K562 (cell line): ENCODE data around the gene MRGPRE. TPM values are rescaled to one million over a fixed set of nuclear protein-coding genes. Genes with fewer than 3 reads are reported as not detected.

ENCODE experiments used
- polyA plus RNA-seq, 8 experiments: library from polyadenylated mRNA; depleted of rRNA in 4 of 8; stranded (reverse) in 5 of 8; unstranded in 3 of 8; fragments of >200 nt; fragmentation: Nextera tagmentation in 2 of 8; fragmentation: Illumina TruSeq in 1 of 8; extraction: Ambion mirVana in 2 of 8; extraction: Trizol in 1 of 8; gene quantifications; 2 replicates each; pipeline versions ENCODE4 v1.2.1 to v1.2.3, GENCODE V29; 2011 to 2014; ENCODE audit warnings: inconsistent platforms in 1 of 8, missing spikeins in 1 of 8
- total RNA-seq, 7 experiments: library from RNA; depleted of rRNA in 6 of 7; stranded (reverse); fragments of >200 nt in 6 of 7; fragmentation: Illumina TruSeq in 2 of 7; extraction: Trizol in 2 of 7; gene quantifications; 2 replicates each; pipeline versions ENCODE4 v1.2.1 to v1.2.3, GENCODE V29; 2011 to 2021; ENCODE audit warnings: low replicate concordance in 1 of 7
- TF ChIP-seq, protein P1 (sequence below), 2 experiments: fragments of 450-650 bp; formaldehyde crosslinking in 1 of 2; IDR thresholded peaks; 2 replicates each; pipeline versions ENCODE4 v1.4.0 to v1.6.1; 2014 to 2020; ENCODE audit warnings: mild to moderate bottlenecking in 2 of 2, borderline replicate concordance in 1 of 2, low read depth in 1 of 2

The MRGPRE gene
- total and polyA plus RNA-seq, 9 of the 15 experiments (the other 6 are each of a cell fraction or from before 2014, with no cell fraction given), result not detected

- TF ChIP-seq, protein P1, sequence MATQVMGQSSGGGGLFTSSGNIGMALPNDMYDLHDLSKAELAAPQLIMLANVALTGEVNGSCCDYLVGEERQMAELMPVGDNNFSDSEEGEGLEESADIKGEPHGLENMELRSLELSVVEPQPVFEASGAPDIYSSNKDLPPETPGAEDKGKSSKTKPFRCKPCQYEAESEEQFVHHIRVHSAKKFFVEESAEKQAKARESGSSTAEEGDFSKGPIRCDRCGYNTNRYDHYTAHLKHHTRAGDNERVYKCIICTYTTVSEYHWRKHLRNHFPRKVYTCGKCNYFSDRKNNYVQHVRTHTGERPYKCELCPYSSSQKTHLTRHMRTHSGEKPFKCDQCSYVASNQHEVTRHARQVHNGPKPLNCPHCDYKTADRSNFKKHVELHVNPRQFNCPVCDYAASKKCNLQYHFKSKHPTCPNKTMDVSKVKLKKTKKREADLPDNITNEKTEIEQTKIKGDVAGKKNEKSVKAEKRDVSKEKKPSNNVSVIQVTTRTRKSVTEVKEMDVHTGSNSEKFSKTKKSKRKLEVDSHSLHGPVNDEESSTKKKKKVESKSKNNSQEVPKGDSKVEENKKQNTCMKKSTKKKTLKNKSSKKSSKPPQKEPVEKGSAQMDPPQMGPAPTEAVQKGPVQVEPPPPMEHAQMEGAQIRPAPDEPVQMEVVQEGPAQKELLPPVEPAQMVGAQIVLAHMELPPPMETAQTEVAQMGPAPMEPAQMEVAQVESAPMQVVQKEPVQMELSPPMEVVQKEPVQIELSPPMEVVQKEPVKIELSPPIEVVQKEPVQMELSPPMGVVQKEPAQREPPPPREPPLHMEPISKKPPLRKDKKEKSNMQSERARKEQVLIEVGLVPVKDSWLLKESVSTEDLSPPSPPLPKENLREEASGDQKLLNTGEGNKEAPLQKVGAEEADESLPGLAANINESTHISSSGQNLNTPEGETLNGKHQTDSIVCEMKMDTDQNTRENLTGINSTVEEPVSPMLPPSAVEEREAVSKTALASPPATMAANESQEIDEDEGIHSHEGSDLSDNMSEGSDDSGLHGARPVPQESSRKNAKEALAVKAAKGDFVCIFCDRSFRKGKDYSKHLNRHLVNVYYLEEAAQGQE (IDR thresholded peaks at IDR 0.05; ENCODE audit: borderline replicate concordance), result peak; percentile 36; the same call in 1 of the 2 replicates
- TF ChIP-seq, protein P1 (CRISPR knock-in tag; IDR thresholded peaks at IDR 0.05; ENCODE audit: low read depth), result no peak
- TF ChIP-seq, all 486 proteins: peak for 4
Observed at GRCh38 chr11:3225826-3226750, 6.1 kb downstream of the MRGPRE start (continued).
